ENCODE measurements around the gene GYS2.

The GYS2 gene

GRCh38 chr12:21631367-21631766, 26.7 kb upstream of the GYS2 start:
- no peak overlapping the region for H3K27ac Mint-ChIP-seq (ENCODE audit: low read depth)
- DNase-seq (ENCODE audit: low spot score in 2 of 2) (no peak), ATAC-seq (replicated peaks; ENCODE audit: extremely low read depth, poor library complexity, severe bottlenecking) (no peak)
- no peak overlapping the region for H3K4me3 Mint-ChIP-seq
- no peaks in the 10 kb centered on the region for H3K9me3 Mint-ChIP-seq
- H3K36me3 Mint-ChIP-seq (ENCODE audit: insufficient read depth): peaks cover 21% of the 10 kb centered on the region
- H3K4me1 Mint-ChIP-seq: no peaks in the 10 kb centered on the region
- no peaks in the 10 kb centered on the region for H3K27me3 Mint-ChIP-seq

DNA sequence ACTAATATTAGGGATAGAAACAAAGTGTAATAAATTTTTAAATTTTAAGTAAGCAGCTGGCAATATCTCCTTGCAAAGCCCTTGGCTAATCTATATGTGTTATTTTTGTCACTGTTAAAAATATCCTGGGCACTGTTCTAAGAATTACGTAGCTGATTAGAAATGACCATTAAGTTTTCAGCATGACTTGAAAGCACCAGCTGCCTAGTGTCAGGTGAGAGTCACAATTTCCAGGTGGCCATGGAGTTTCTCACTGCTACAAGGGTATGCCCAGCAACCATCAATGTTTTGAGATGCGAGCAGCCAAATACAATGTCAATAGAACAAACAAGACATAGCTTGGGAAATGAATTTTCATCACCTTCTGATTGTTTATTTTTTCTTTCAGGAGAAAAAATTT, 23.3 kb upstream of the GYS2 start:
- ATAC-seq (replicated peaks; ENCODE audit: extremely low read depth, poor library complexity, severe bottlenecking): no peak
- no peak for DNase-seq (ENCODE audit: low spot score in 2 of 2)
- peaks cover 5% of the 10 kb centered on the region for H3K36me3 Mint-ChIP-seq (ENCODE audit: insufficient read depth)

GRCh38 chr12:21618566-21618965, 13.9 kb upstream of the GYS2 start:
- Mint-ChIP-seq H3K27me3 (no peaks in the 10 kb centered on the region), H3K36me3 (ENCODE audit: insufficient read depth) (peaks cover 2% of the 10 kb centered on the region), H3K9me3 (no peaks in the 10 kb centered on the region), H3K4me1 (peaks cover 18% of the 10 kb centered on the region), H3K27ac (ENCODE audit: low read depth) (no peak overlapping the region), H3K4me3 (no peak overlapping the region)
- ATAC-seq (replicated peaks; ENCODE audit: extremely low read depth, poor library complexity, severe bottlenecking) (no peak), DNase-seq (ENCODE audit: low spot score in 2 of 2) (no peak)

More for the DNA sequence above, 23.3 kb upstream of the GYS2 start:
- no peaks in the 10 kb centered on the region for H3K4me1 Mint-ChIP-seq
- no peaks in the 10 kb centered on the region for H3K27me3 Mint-ChIP-seq
- no peak overlapping the region for H3K27ac Mint-ChIP-seq (ENCODE audit: low read depth)
- no peaks in the 10 kb centered on the region for H3K9me3 Mint-ChIP-seq
- no peak overlapping the region for H3K4me3 Mint-ChIP-seq

GRCh38 chr12:21617030-21617429, 12.4 kb upstream of the GYS2 start:
- no peaks in the 10 kb centered on the region for H3K9me3 Mint-ChIP-seq
- H3K36me3 Mint-ChIP-seq (ENCODE audit: insufficient read depth): peaks cover 2% of the 10 kb centered on the region
- no peak overlapping the region for H3K27ac Mint-ChIP-seq (ENCODE audit: low read depth)
- ATAC-seq (replicated peaks; ENCODE audit: extremely low read depth, poor library complexity, severe bottlenecking) (no peak), DNase-seq (ENCODE audit: low spot score in 2 of 2) (no peak)
- no peaks in the 10 kb centered on the region for H3K27me3 Mint-ChIP-seq
- peaks cover 18% of the 10 kb centered on the region for H3K4me1 Mint-ChIP-seq
- no peak overlapping the region for H3K4me3 Mint-ChIP-seq

DNA sequence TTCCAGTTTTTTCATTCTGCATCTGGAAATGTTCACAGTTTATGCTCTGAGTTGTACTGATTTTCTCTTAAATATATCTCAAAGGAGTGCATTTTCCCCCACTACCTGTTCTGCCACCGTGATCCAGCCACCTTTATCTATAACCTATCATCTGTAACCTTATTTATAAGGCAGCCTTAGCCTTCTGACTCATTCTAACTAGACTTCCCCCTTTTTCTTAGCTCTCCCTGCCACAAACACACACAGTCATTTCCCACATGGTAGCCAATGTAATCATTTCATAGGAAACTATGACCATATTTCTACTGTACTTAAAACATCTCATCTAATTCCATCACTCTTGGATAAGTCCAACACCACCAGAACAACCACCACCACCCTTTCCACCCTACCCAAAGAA, 10.8 kb upstream of the GYS2 start:
- H3K27me3 Mint-ChIP-seq: no peaks in the 10 kb centered on the region
- no peaks in the 10 kb centered on the region for H3K9me3 Mint-ChIP-seq
- no peak for ATAC-seq (replicated peaks; ENCODE audit: extremely low read depth, poor library complexity, severe bottlenecking)
- H3K4me1 Mint-ChIP-seq: peaks cover 18% of the 10 kb centered on the region
- H3K36me3 Mint-ChIP-seq (ENCODE audit: insufficient read depth): peaks cover 2% of the 10 kb centered on the region
- H3K4me3 Mint-ChIP-seq: peak overlapping the region; percentile 1
- H3K27ac Mint-ChIP-seq (ENCODE audit: low read depth): peak overlapping the region; percentile 87
- no peak for DNase-seq (ENCODE audit: low spot score in 2 of 2)

- DNase-seq (ENCODE audit: low spot score in 2 of 2) (no peak), ATAC-seq (replicated peaks; ENCODE audit: extremely low read depth, poor library complexity, severe bottlenecking) (no peak)
- Mint-ChIP-seq H3K9me3 (no peaks in the 10 kb centered on the region), H3K4me1 (peaks cover 18% of the 10 kb centered on the region), H3K27ac (ENCODE audit: low read depth) (peak overlapping the region; percentile 87), H3K27me3 (no peaks in the 10 kb centered on the region), H3K4me3 (peak overlapping the region; percentile 23), H3K36me3 (ENCODE audit: insufficient read depth) (peaks cover 2% of the 10 kb centered on the region)
Observed at GRCh38 chr12:21614506-21614905, 9.9 kb upstream of the GYS2 start.

GRCh38 chr12:21613931-21614330, 9.3 kb upstream of the GYS2 start:
- no peaks in the 10 kb centered on the region for H3K27me3 Mint-ChIP-seq
- DNase-seq (ENCODE audit: low spot score in 2 of 2) (no peak), ATAC-seq (replicated peaks; ENCODE audit: extremely low read depth, poor library complexity, severe bottlenecking) (no peak)
- no peak overlapping the region for H3K4me3 Mint-ChIP-seq
- peaks cover 2% of the 10 kb centered on the region for H3K36me3 Mint-ChIP-seq (ENCODE audit: insufficient read depth)
- peaks cover 18% of the 10 kb centered on the region for H3K4me1 Mint-ChIP-seq
- H3K27ac Mint-ChIP-seq (ENCODE audit: low read depth): no peak overlapping the region
- no peaks in the 10 kb centered on the region for H3K9me3 Mint-ChIP-seq

- no peaks in the 10 kb centered on the region for H3K36me3 Mint-ChIP-seq (ENCODE audit: insufficient read depth)
- H3K4me3 Mint-ChIP-seq: no peak overlapping the region
- ATAC-seq (replicated peaks; ENCODE audit: extremely low read depth, poor library complexity, severe bottlenecking) (no peak), DNase-seq (ENCODE audit: low spot score in 2 of 2) (no peak)
- H3K27ac Mint-ChIP-seq (ENCODE audit: low read depth): no peak overlapping the region
- no peaks in the 10 kb centered on the region for H3K4me1 Mint-ChIP-seq
- H3K27me3 Mint-ChIP-seq: no peaks in the 10 kb centered on the region
- H3K9me3 Mint-ChIP-seq: no peaks in the 10 kb centered on the region
Observed at GRCh38 chr12:21608196-21608595, 3.5 kb upstream of the GYS2 start.

DNA sequence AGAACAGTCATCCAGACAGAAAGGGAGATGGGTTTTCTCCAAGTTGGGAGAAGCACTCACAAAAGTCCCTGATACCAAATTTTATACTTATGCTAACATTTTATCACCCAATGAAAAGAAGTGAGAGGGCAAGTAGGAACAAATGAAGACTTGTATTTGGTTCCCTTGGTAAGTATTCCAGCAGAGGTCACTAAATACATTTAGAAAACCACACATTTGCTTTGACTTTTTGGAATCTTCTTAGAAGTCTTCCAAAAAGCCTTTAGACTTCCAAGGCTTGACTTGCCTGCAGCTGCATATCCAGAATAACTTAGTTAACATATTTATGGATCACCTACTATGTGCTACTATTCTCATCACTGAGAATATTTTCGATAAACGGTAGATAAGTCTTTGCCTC, 3.1 kb upstream of the GYS2 start:
- no peak for ATAC-seq (replicated peaks; ENCODE audit: extremely low read depth, poor library complexity, severe bottlenecking)
- no peaks in the 10 kb centered on the region for H3K36me3 Mint-ChIP-seq (ENCODE audit: insufficient read depth)
- no peaks in the 10 kb centered on the region for H3K4me1 Mint-ChIP-seq
- H3K4me3 Mint-ChIP-seq: no peak overlapping the region
- no peak overlapping the region for H3K27ac Mint-ChIP-seq (ENCODE audit: low read depth)
- H3K27me3 Mint-ChIP-seq: no peaks in the 10 kb centered on the region
- DNase-seq (ENCODE audit: low spot score in 2 of 2): no peak
- no peaks in the 10 kb centered on the region for H3K9me3 Mint-ChIP-seq

GRCh38 chr12:21606175-21606574, 1.5 kb upstream of the GYS2 start:
- Mint-ChIP-seq H3K4me1 (no peaks in the 10 kb centered on the region), H3K4me3 (no peak overlapping the region), H3K9me3 (no peaks in the 10 kb centered on the region), H3K36me3 (ENCODE audit: insufficient read depth) (no peaks in the 10 kb centered on the region), H3K27ac (ENCODE audit: low read depth) (no peak overlapping the region), H3K27me3 (no peaks in the 10 kb centered on the region)
- DNase-seq (ENCODE audit: low spot score in 2 of 2): no peak
- ATAC-seq (replicated peaks; ENCODE audit: extremely low read depth, poor library complexity, severe bottlenecking): no peak

- no peaks in the 10 kb centered on the region for H3K36me3 Mint-ChIP-seq (ENCODE audit: insufficient read depth)
- no peaks in the 10 kb centered on the region for H3K27me3 Mint-ChIP-seq
- H3K4me3 Mint-ChIP-seq: no peak overlapping the region
- no peaks in the 10 kb centered on the region for H3K9me3 Mint-ChIP-seq
- ATAC-seq (replicated peaks; ENCODE audit: extremely low read depth, poor library complexity, severe bottlenecking): no peak
- no peak for DNase-seq (ENCODE audit: low spot score in 2 of 2)
- H3K4me1 Mint-ChIP-seq: no peaks in the 10 kb centered on the region
- no peak overlapping the region for H3K27ac Mint-ChIP-seq (ENCODE audit: low read depth)
Observed at GRCh38 chr12:21602774-21603173, 1.9 kb downstream of the GYS2 start.

DNA sequence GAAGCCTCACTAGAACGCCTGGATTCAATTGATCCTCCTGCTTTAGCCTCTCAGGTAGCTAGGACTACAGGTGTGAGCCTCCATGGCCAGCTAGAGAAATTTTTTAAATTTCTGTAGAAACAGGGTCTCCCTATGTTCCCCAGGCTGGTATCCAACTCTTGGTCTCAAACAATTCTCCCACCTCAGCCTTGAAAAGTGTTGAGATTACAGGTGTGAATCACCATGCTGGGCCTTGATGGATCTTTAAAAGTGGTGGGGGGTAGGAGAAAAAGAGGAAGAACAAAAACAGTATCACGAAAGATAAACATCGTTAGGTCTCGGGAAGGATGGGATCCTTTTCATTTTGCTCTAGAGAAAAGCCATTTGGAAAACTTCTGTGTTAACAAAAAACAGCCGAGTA, 4.5 kb downstream of the GYS2 start:
- no peak overlapping the region for H3K4me3 Mint-ChIP-seq
- no peak for ATAC-seq (replicated peaks; ENCODE audit: extremely low read depth, poor library complexity, severe bottlenecking)
- no peak for DNase-seq (ENCODE audit: low spot score in 2 of 2)
- no peaks in the 10 kb centered on the region for H3K27me3 Mint-ChIP-seq
- no peaks in the 10 kb centered on the region for H3K9me3 Mint-ChIP-seq
- H3K27ac Mint-ChIP-seq (ENCODE audit: low read depth): no peak overlapping the region
- no peaks in the 10 kb centered on the region for H3K4me1 Mint-ChIP-seq
- H3K36me3 Mint-ChIP-seq (ENCODE audit: insufficient read depth): no peaks in the 10 kb centered on the region

GRCh38 chr12:21599143-21599999, 5.3 kb downstream of the GYS2 start:
- no peaks in the 10 kb centered on the region for H3K36me3 Mint-ChIP-seq (ENCODE audit: insufficient read depth)
- no peak overlapping the region for H3K4me3 Mint-ChIP-seq
- no peak for ATAC-seq (replicated peaks; ENCODE audit: extremely low read depth, poor library complexity, severe bottlenecking)
- no peaks in the 10 kb centered on the region for H3K4me1 Mint-ChIP-seq
- H3K27ac Mint-ChIP-seq (ENCODE audit: low read depth): no peak overlapping the region
- no peaks in the 10 kb centered on the region for H3K27me3 Mint-ChIP-seq
- H3K9me3 Mint-ChIP-seq: no peaks in the 10 kb centered on the region
- no peak for DNase-seq (ENCODE audit: low spot score in 2 of 2)
